PC-9 (cell line): Measurements from ENCODE around the gene RAD18. TPM values are rescaled to one million over a fixed set of nuclear protein-coding genes. Genes with fewer than 3 reads are reported as not detected.

Experiments
- BruUV-seq: library from RNA; stranded (reverse); fragments of 400-500 nt; replicated peaks from 2 replicates; lab custom pipeline; 2021; lab: Mats Ljungman, UMichigan
- CTCF ChIA-PET: fragments of 300-600 bp; sonication (Branson Sonifier 250); formaldehyde crosslinking; loops from one replicate; lab custom pipeline; 2022; ENCODE audit warnings: antibody characterized with exemption; lab: Charles Lee
- POLR2A ChIA-PET: fragments of 300-600 bp; sonication (Branson Sonifier 250); formaldehyde crosslinking; loops from one replicate; lab custom pipeline; 2022; ENCODE audit warnings: antibody characterized with exemption; ENCODE audit not compliant: unreplicated experiment; lab: Charles Lee
- DNase-seq, 2 experiments: peaks; one replicate each; pipeline versions ENCODE4 v3.0.0 to v3.0.0-alpha.2; 2015 to 2022; ENCODE audit warnings: mixed read lengths in 1 of 2
- H2AFZ ChIP-seq: fragments of 200-600 bp; sonication (generic); 2 replicates; pipeline ENCODE4 v1.8.1; 2017; ENCODE audit warnings: antibody characterized with exemption
- H3F3A ChIP-seq: fragments of 200-600 bp; sonication (generic); 2 replicates; pipeline ENCODE4 v1.8.1; 2017; ENCODE audit warnings: antibody characterized with exemption, mild to moderate bottlenecking, low read depth; ENCODE audit not compliant: insufficient read depth
- H3K27ac ChIP-seq: fragments of 200-600 bp; sonication (generic); 2 replicates; pipeline ENCODE4 v1.6.1; 2016; ENCODE audit warnings: mixed run types
- H3K27me3 ChIP-seq: fragments of 200-600 bp; sonication (generic); 2 replicates; pipeline ENCODE4 v1.6.1; 2016; ENCODE audit warnings: low read depth, mixed run types; ENCODE audit not compliant: insufficient read depth
- H3K36me3 ChIP-seq: fragments of 200-600 bp; sonication (generic); 2 replicates; pipeline ENCODE4 v1.6.1; 2016; ENCODE audit warnings: low read depth, mixed run types
- H3K4me1 ChIP-seq: fragments of 200-600 bp; sonication (generic); replicated peaks from 2 replicates; pipeline ENCODE4 v1.6.1; 2016; ENCODE audit warnings: mixed run types; ENCODE audit not compliant: insufficient read depth
- H3K4me2 ChIP-seq: fragments of 200-600 bp; sonication (generic); 2 replicates; pipeline ENCODE4 v1.6.1; 2017; ENCODE audit warnings: mixed run types
- H3K4me3 ChIP-seq: fragments of 200-600 bp; sonication (generic); 2 replicates; pipeline ENCODE4 v1.6.1; 2016; ENCODE audit warnings: mixed run types
- H3K79me2 ChIP-seq: fragments of 200-600 bp; sonication (generic); 2 replicates; pipeline ENCODE4 v1.6.1; 2017; ENCODE audit warnings: low read depth, mixed run types
- H3K9me2 ChIP-seq: fragments of 200-600 bp; sonication (generic); 2 replicates; pipeline ENCODE4 v1.8.1; 2017; ENCODE audit warnings: mild to moderate bottlenecking; ENCODE audit not compliant: insufficient read depth
- H3K9me3 ChIP-seq: fragments of 200-600 bp; sonication (generic); 2 replicates; pipeline ENCODE4 v1.8.1; 2016; ENCODE audit warnings: low read depth; ENCODE audit not compliant: insufficient read depth
- H4K20me1 ChIP-seq: fragments of 200-600 bp; sonication (generic); 2 replicates; pipeline ENCODE4 v1.8.1; 2017; ENCODE audit not compliant: insufficient read depth
- CTCF ChIP-seq: fragments of 200-600 bp; sonication (generic); conservative IDR thresholded peaks from 2 replicates; pipeline ENCODE4 v1.6.1; 2017; ENCODE audit warnings: mixed run types, antibody characterized with exemption, mild to moderate bottlenecking, moderate library complexity
- EZH2 ChIP-seq: fragments of 200-600 bp; sonication (generic); IDR thresholded peaks from 2 replicates; pipeline ENCODE4 v1.8.0; 2017; ENCODE audit warnings: antibody characterized with exemption, low read depth
- intact Hi-C: fragments of 100-400 bp; cut with micrococcal nuclease; formaldehyde crosslinking; loops from one replicate; pipeline ENCODE4 v1.10.0; 2022; ENCODE audit not compliant: unreplicated experiment
- total RNA-seq: library from RNA; stranded (reverse); gene quantifications from 2 replicates; pipeline ENCODE4 v1.2.3, GENCODE V29; 2021

RAD18 gene
- total RNA-seq, 1 experiment from 2014 or later, result 29.1 TPM

DNA sequence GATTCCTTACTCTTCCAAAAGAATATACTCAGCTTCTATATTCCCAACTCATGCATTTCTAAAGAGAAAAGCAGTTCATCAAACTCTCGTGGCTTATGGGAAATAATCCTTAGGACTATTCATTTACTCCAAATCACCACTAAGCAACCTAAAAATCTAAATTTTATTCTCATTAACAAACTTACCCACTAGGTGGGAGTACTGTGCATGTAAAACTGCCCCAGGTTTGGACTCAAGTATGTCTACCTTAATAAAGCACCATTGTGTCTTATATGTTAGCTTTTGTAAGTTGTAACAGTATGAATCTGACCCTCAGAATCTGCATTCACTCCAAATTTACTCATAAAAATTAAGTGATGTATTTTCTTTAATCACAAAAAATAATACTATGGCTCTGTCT, 25.3 kb downstream of the RAD18 start:
- CTCF ChIA-PET, result interaction anchor here (1.0 kb wide), 1 partner anchor 156 kb away, joined by 3 read pairs; no protein-coding TSS in a partner anchor
- Histone ChIP-seq H3K9me3 (no peaks in the 10 kb centered on the region; the same call in 1 of the 2 replicates), H3K27me3 (no peaks in the 10 kb centered on the region), H3K9me2 (no peaks in the 10 kb centered on the region), H4K20me1 (no peaks in the 10 kb centered on the region), H3K79me2 (peaks cover 10% of the 10 kb centered on the region; the same call in 1 of the 2 replicates), H2AFZ (no peak overlapping the region), H3F3A (peaks cover 23% of the 10 kb centered on the region), H3K27ac (peak overlapping the region; percentile 84), H3K4me2 (peak overlapping the region; percentile 65), H3K36me3 (peaks cover 33% of the 10 kb centered on the region), H3K4me1 (peaks cover 29% of the 10 kb centered on the region), H3K4me3 (no peak overlapping the region)
- intact Hi-C loops, result loop anchor here (5.0 kb wide), 1 partner anchor 311 kb away; no protein-coding TSS in a partner anchor
- POLR2A ChIA-PET, result no interaction called here
- peak; percentile 66 for TF ChIP-seq CTCF
- TF ChIP-seq EZH2, result no peak
- no peak for DNase-seq
- no TSS peak for BruUV-seq

DNA sequence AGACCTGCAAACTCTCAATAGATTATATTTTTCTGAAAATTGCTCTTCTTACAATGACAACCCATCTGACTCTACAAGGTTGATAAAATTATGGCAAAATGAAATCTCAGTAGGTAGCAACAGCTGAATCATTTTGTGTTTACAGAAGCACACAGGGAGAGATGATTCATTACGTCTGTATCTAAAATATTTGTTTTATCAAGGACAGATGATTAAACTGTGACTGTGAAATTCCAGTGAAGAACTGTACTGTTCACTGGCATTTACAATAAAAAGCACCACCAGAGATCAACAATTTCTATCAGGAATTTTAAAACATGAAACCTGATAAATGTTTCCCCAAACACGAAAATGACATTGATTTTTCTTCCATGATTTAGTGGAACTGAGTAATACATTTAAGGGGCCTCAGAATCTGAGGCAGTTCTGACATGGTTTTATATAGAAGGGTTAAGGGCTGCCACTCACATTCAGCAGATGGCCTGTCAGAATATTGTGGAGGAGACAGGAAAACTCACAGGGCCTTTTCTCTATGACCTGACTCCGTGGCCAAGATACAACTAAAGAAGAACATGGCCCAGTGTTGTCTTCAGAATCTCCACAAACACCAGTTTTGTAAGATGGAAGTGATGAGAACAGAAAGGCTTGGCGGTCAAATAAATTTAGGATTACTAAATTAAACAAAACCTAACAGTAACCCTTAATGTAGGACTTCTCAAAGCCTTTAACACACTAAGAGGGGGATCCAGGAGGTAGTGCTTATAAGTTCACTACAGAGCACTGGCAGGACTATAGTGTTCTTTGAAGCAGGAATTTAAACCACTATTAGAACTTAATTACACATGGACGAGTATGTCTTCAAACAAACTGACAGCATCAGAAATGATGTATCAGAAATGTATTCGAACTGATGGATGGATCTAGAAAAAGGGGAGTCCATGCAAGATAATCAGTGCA, 25.9 kb downstream of the RAD18 start:
- TF ChIP-seq CTCF, result no peak
- TF ChIP-seq EZH2, result no peak
- ChIA-PET POLR2A (interaction anchor here (0.6 kb wide), 1 partner anchor 9 kb away, joined by 11 read pairs; no protein-coding TSS in a partner anchor), CTCF (interaction anchor here (0.7 to 1.0 kb wide), 2 partner anchors 155 to 168 kb away, joined by 3 to 4 read pairs; partner anchors contain the start of gene OXTR)
- no peaks in the 10 kb centered on the region for H4K20me1 ChIP-seq
- BruUV-seq, result no TSS peak
- peaks cover 31% of the 10 kb centered on the region for H3K36me3 ChIP-seq
- no peaks in the 10 kb centered on the region for H3K9me3 ChIP-seq
- no peaks in the 10 kb centered on the region for H3K9me2 ChIP-seq
- peak overlapping the region; percentile 65 for H3K4me2 ChIP-seq
- intact Hi-C loops, result loop anchor here (1.0 to 5.0 kb wide), 5 partner anchors 27 to 310 kb away; no protein-coding TSS in a partner anchor
- H3K4me1 ChIP-seq, result peaks cover 29% of the 10 kb centered on the region
- peaks cover 10% of the 10 kb centered on the region; the same call in 1 of the 2 replicates for H3K79me2 ChIP-seq
- DNase-seq, result peak in 1 of 2 experiments; percentile 88
- H3K27me3 ChIP-seq, result no peaks in the 10 kb centered on the region
- no peak overlapping the region for H3K4me3 ChIP-seq
- H3F3A ChIP-seq, result peaks cover 23% of the 10 kb centered on the region
- H2AFZ ChIP-seq, result no peak overlapping the region
- H3K27ac ChIP-seq, result peak overlapping the region; percentile 84

DNA sequence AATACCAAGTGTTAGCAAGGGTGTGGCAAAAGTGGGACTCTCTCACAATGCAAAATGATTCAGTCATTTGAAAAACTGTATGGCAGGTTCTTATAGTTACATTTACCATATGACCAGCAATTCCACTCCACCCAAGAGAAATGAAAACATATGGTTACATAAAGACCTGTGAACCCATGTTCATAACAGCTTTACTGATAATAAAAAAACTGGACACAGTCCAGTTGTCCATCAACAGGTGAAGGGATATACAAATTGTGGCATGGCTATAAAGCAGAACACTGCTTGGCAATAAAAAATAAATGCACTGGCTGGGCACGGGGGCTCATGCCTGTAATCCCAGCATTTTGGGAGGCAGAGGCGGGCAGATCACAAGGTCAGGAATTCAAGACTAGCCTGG, 30.8 kb downstream of the RAD18 start:
- DNase-seq, result no peak
- Histone ChIP-seq H3K36me3 (peaks cover 20% of the 10 kb centered on the region; the same call in 1 of the 2 replicates), H3K27ac (no peak overlapping the region), H3K4me3 (no peak overlapping the region), H3K79me2 (peaks cover 10% of the 10 kb centered on the region; the same call in 1 of the 2 replicates), H3K4me1 (peaks cover 16% of the 10 kb centered on the region), H3K4me2 (no peak overlapping the region), H3K27me3 (no peaks in the 10 kb centered on the region), H3K9me3 (peaks cover 2% of the 10 kb centered on the region; the same call in 1 of the 2 replicates), H2AFZ (no peak overlapping the region), H4K20me1 (no peaks in the 10 kb centered on the region), H3K9me2 (no peaks in the 10 kb centered on the region), H3F3A (peaks cover 10% of the 10 kb centered on the region)
- no peak for TF ChIP-seq CTCF
- TF ChIP-seq EZH2, result no peak
- POLR2A ChIA-PET, result no interaction called here
- intact Hi-C loops, result no loop called here
- CTCF ChIA-PET, result no interaction called here
- BruUV-seq, result no TSS peak
